CD4-positive, alpha-beta T cell treated with Interleukin-2 at 100 ng/mL for 4 hours (primary cell): ENCODE results near the gene ATF6.
"Not testable (repeated sequence)": the region's sequence is repeated elsewhere in the genome, so short reads cannot be mapped to it uniquely, and the experiment has no call there.

ENCODE experiments used
- DNase-seq: peaks from one replicate; pipeline ENCODE4 v3.0.0-alpha.2; 2020; ENCODE audit warnings: low spot score

ATF6 gene

GRCh38 chr1:161781995-161782394, 15.9 kb downstream of the ATF6 start:
- no peak for DNase-seq

GRCh38 chr1:161782886-161783285, 16.8 kb downstream of the ATF6 start:
- DNase-seq: no peak

- DNase-seq: no peak
These were observed 18.8 kb downstream of the ATF6 start for GRCh38 chr1:161784968-161785367.

GRCh38 chr1:161787355-161787754, 21.2 kb downstream of the ATF6 start:
- no peak for DNase-seq

GRCh38 chr1:161790587-161791317, 24.6 kb downstream of the ATF6 start:
- DNase-seq: no peak

GRCh38 chr1:161791904-161792655, 26.0 kb downstream of the ATF6 start:
- no peak for DNase-seq

GRCh38 chr1:161792740-161793139, 26.6 kb downstream of the ATF6 start:
- peak; percentile 49 for DNase-seq

- no peak for DNase-seq
These were observed 33.7 kb downstream of the ATF6 start for GRCh38 chr1:161799792-161800191.

- DNase-seq: no peak
These were observed 35.8 kb downstream of the ATF6 start for GRCh38 chr1:161801955-161802354.

- no peak for DNase-seq
These were observed 37.1 kb downstream of the ATF6 start for GRCh38 chr1:161803181-161803580.

- DNase-seq: no peak
These were observed 39.5 kb downstream of the ATF6 start for GRCh38 chr1:161805399-161806197.

GRCh38 chr1:161809202-161809601, 43.1 kb downstream of the ATF6 start:
- DNase-seq: not testable (repeated sequence)

- DNase-seq: not testable (repeated sequence)
These were observed 43.5 kb downstream of the ATF6 start for GRCh38 chr1:161809656-161810055.

GRCh38 chr1:161810780-161811179, 44.7 kb downstream of the ATF6 start:
- DNase-seq: no peak

GRCh38 chr1:161816201-161816600, 50.1 kb downstream of the ATF6 start:
- no peak for DNase-seq

- no peak for DNase-seq
These were observed 51.1 kb downstream of the ATF6 start for GRCh38 chr1:161817176-161817730.

- no peak for DNase-seq
These were observed 54.8 kb downstream of the ATF6 start for GRCh38 chr1:161820914-161821313.

- no peak for DNase-seq
These were observed 58.5 kb downstream of the ATF6 start for GRCh38 chr1:161824618-161825017.

- DNase-seq: no peak
These were observed 59.7 kb downstream of the ATF6 start for GRCh38 chr1:161825831-161826230.

- DNase-seq: no peak
These were observed 60.4 kb downstream of the ATF6 start for GRCh38 chr1:161826478-161826877.

GRCh38 chr1:161827786-161828185, 61.7 kb downstream of the ATF6 start:
- DNase-seq: no peak

- peak; percentile 1 for DNase-seq
These were observed 66.3 kb downstream of the ATF6 start for GRCh38 chr1:161832299-161832907.
